ENCODE data around the gene OBSCN. TPM values are rescaled to one million over a fixed set of nuclear protein-coding genes. Genes with fewer than 3 reads are reported as not detected.

Gene OBSCN
- total and polyA plus RNA-seq, 2 experiments from 2014 or later: 1.1 to 5.2 TPM

DNA sequence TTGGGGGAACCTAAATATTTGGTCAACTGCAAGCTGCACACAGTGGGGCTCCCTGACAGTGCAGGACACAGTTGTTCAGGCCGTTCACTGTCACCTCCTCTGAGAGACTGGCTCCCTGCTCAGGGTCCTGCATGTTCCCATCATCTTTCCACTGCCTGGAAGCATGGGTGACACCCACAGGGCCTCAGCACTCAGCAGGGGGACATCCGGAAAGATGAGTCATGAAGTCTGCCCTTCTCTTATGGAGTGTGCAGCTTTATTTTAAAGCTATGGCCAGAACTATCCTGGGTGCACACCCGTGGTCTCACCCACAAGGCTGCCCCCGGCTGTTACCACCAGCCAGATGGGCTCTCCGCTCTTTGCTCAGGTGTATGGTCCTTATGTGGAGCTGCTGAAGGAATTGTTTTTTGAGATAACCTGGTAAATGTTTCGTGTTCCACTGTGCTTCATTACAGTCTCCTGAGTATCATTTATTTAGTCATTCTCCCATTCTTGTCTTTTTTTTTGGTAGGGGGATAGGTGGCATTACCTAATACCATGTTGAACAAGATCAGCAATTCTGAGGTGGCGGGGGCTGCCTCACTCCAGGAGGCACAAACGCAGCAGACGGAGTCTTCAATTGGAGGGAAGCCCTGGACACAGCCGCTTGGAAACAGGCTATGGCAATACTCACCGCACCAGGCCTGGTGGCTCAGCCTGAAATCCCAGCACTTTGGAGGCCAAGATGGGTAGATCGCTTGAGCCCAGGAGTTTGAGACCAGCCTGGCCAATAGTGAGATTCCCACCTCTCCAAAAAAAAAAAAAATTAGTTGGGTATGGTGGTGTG, 184.5 kb downstream of the OBSCN start:
- Histone ChIP-seq H3K9me2 (ENCODE audit: insufficient read depth) (no peaks in the 10 kb centered on the region), H3F3A (ENCODE audit: insufficient read depth) (0 out of 2 replicates have a peak, but pooled peaks cover 3% of the 10 kb centered on the region), H3K36me3 (ENCODE audit: low read depth) (no peaks in the 10 kb centered on the region; the same call in 1 of the 2 replicates), H3K4me2 (ENCODE audit: unreplicated experiment) (no peak overlapping the region), H3K4me3 (no peak overlapping the region), H3K4me1 (ENCODE audit: insufficient read depth) (peaks cover 14% of the 10 kb centered on the region), H2AFZ (no peak overlapping the region), H3K9ac (no peak overlapping the region), H3K9me3 (ENCODE audit: low read depth) (no peaks in the 10 kb centered on the region), H4K20me1 (ENCODE audit: insufficient read depth) (no peaks in the 10 kb centered on the region), H3K79me2 (ENCODE audit: insufficient read depth) (no peaks in the 10 kb centered on the region), H3K27me3 (replicated peaks; ENCODE audit: insufficient read depth) (no peaks in the 10 kb centered on the region), H3K27ac (no peak overlapping the region)
- WGBS, 2 experiments (ENCODE audit: low coverage in 1 of 2, low lambda C conversion rate in 2 of 2, missing lambda C conversion rate in 2 of 2): 75 to 76% methylated on average over 12 of the region's 12 CpGs
- in situ Hi-C loops (cut with MboI): no loop called here
- TF ChIP-seq EZH2 (IDR thresholded peaks at IDR 0.05; ENCODE audit: insufficient read depth, poor library complexity, severe bottlenecking) (no peak), EZH2phosphoT487 (IDR thresholded peaks at IDR 0.05; ENCODE audit: insufficient read depth, low read depth) (no peak)
- peak; percentile 30 for DNase-seq

- no peak for TF ChIP-seq EZH2 (IDR thresholded peaks at IDR 0.05; ENCODE audit: insufficient read depth, poor library complexity, severe bottlenecking)
- no peak for TF ChIP-seq EZH2phosphoT487 (IDR thresholded peaks at IDR 0.05; ENCODE audit: insufficient read depth, low read depth)
Observed at GRCh38 chr1:228393268-228393701, 185.4 kb downstream of the OBSCN start.

DNA sequence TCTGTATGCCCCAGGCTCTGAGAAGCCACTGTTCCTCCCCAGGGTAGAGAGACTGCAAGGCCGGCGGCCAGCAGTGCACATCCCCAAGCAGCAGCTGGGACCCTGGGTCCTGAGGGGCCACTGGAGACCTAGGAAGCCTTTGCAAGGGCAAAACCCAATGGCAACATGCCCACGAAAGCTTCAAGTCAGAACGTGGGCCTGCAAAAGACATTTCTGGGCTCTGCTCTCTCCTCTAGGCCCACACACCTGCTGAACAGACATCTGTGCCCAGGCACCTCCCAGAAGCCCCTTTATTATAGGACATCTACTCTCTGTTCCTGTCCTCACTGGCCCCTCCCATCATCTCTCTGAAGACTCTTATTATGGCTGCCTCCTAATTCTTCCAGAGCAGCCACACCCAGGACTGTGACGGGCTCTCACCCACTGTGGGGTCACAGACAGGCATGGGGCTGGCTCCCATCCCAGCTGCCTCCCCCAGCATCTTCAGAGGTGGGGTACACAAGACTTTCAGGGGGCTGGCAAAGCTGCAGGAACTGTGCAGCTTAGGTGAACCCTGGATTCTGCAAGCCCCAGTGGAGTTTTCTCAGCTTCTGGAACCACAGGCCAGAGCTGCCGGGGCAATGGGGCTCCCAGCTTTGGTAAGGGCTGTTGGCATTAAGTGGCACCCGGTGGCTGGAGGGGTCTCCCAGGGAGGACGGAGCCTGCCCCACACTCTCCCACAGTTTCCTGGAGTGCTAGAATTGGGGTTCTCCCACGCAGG, 186.1 kb downstream of the OBSCN start:
- in situ Hi-C loops (cut with MboI): no loop called here
- H3F3A ChIP-seq (ENCODE audit: insufficient read depth): 0 out of 2 replicates have a peak, but pooled peaks cover 3% of the 10 kb centered on the region
- no peaks in the 10 kb centered on the region for H3K9me2 ChIP-seq (ENCODE audit: insufficient read depth)
- H3K4me3 ChIP-seq: no peak overlapping the region
- no peaks in the 10 kb centered on the region for H3K9me3 ChIP-seq (ENCODE audit: low read depth)
- peak overlapping the region; percentile 0 for H3K4me2 ChIP-seq (ENCODE audit: unreplicated experiment)
- H3K4me1 ChIP-seq (ENCODE audit: insufficient read depth): peaks cover 14% of the 10 kb centered on the region
- no peaks in the 10 kb centered on the region; the same call in 1 of the 2 replicates for H3K36me3 ChIP-seq (ENCODE audit: low read depth)
- no peak for TF ChIP-seq EZH2 (IDR thresholded peaks at IDR 0.05; ENCODE audit: insufficient read depth, poor library complexity, severe bottlenecking)
- H3K27ac ChIP-seq: 0 out of 2 replicates have a peak overlapping the region, but pooled peaks have one; percentile 11
- H3K79me2 ChIP-seq (ENCODE audit: insufficient read depth): peaks cover 7% of the 10 kb centered on the region; the same call in 1 of the 2 replicates
- H4K20me1 ChIP-seq (ENCODE audit: insufficient read depth): no peaks in the 10 kb centered on the region
- DNase-seq: no peak
- 80 to 82% methylated on average over 9 of the region's 9 CpGs for WGBS, 2 experiments (ENCODE audit: low coverage in 1 of 2, low lambda C conversion rate in 2 of 2, missing lambda C conversion rate in 2 of 2)
- no peaks in the 10 kb centered on the region for H3K27me3 ChIP-seq (replicated peaks; ENCODE audit: insufficient read depth)
- H2AFZ ChIP-seq: no peak overlapping the region
- H3K9ac ChIP-seq: 0 out of 2 replicates have a peak overlapping the region, but pooled peaks have one; percentile 20

More at GRCh38 chr1:228393268-228393701, 185.4 kb downstream of the OBSCN start:
- Histone ChIP-seq H3K27ac (0 out of 2 replicates have a peak overlapping the region, but pooled peaks have one; percentile 11), H4K20me1 (ENCODE audit: insufficient read depth) (no peaks in the 10 kb centered on the region), H3K9me2 (ENCODE audit: insufficient read depth) (no peaks in the 10 kb centered on the region), H3F3A (ENCODE audit: insufficient read depth) (0 out of 2 replicates have a peak, but pooled peaks cover 3% of the 10 kb centered on the region), H3K27me3 (replicated peaks; ENCODE audit: insufficient read depth) (no peaks in the 10 kb centered on the region), H3K36me3 (ENCODE audit: low read depth) (no peaks in the 10 kb centered on the region; the same call in 1 of the 2 replicates), H3K9me3 (ENCODE audit: low read depth) (no peaks in the 10 kb centered on the region), H3K79me2 (ENCODE audit: insufficient read depth) (peaks cover 3% of the 10 kb centered on the region; the same call in 1 of the 2 replicates), H3K4me3 (no peak overlapping the region), H3K9ac (no peak overlapping the region), H2AFZ (no peak overlapping the region), H3K4me1 (ENCODE audit: insufficient read depth) (peaks cover 14% of the 10 kb centered on the region), H3K4me2 (ENCODE audit: unreplicated experiment) (no peak overlapping the region)
- in situ Hi-C loops (cut with MboI): no loop called here
- DNase-seq: peak; percentile 84
- 11 to 12% methylated on average over 8 of the region's 8 CpGs for WGBS, 2 experiments (ENCODE audit: low coverage in 1 of 2, low lambda C conversion rate in 2 of 2, missing lambda C conversion rate in 2 of 2)
